Prostate gland (tissue), 2 donors: ENCODE data around the gene USP15. TPM values are rescaled to one million over a fixed set of nuclear protein-coding genes. Genes with fewer than 3 reads are reported as not detected.

ENCODE experiments used
- DNase-seq: peaks from one replicate; pipeline ENCODE4 v3.0.0-alpha.2; 2019; ENCODE audit warnings: low spot score
- H3K27ac ChIP-seq, 2 donors: fragments of 200-600 bp; sonication (generic); 2 replicates each; pipeline ENCODE4 v1.5.1; 2017 to 2019
- H3K27me3 ChIP-seq: fragments of 200-600 bp; sonication (generic); replicated peaks from 2 replicates; pipeline ENCODE4 v1.5.1; 2019; ENCODE audit not compliant: insufficient read depth
- H3K36me3 ChIP-seq, 2 donors: fragments of 200-600 bp; sonication (generic); 1 replicate in 1 of 2; 2 replicates in 1 of 2; pipeline versions ENCODE4 v1.5.1 to v1.8.1; 2017 to 2019
- H3K4me1 ChIP-seq: fragments of 200-600 bp; sonication (generic); replicated peaks from 2 replicates; pipeline ENCODE4 v1.5.1; 2019
- H3K4me3 ChIP-seq, 2 donors: fragments of 200-600 bp; sonication (generic); 2 replicates each; pipeline ENCODE4 v1.5.1; 2017 to 2019
- H3K9me3 ChIP-seq: fragments of 200-600 bp; sonication (generic); 2 replicates; pipeline ENCODE4 v1.5.1; 2017
- POLR2A ChIP-seq: fragments of 450-650 bp; IDR thresholded peaks from one replicate; pipeline ENCODE4 v1.6.1; 2016; ENCODE audit warnings: antibody characterized with exemption, mild to moderate bottlenecking
- POLR2AphosphoS5 ChIP-seq: sonication (generic); formaldehyde crosslinking; IDR thresholded peaks from one replicate; pipeline ENCODE4 v1.6.1; 2017; ENCODE audit warnings: antibody characterized with exemption
- WGBS: methylation state at CpG from one replicate; pipeline ENCODE4 v1.1.5; 2018; 5-methylcytosine and 5-hydroxymethylcytosine counted together
- intact Hi-C: fragments of 100-400 bp; cut with DNase I; formaldehyde crosslinking; loops from one replicate; pipeline ENCODE4 v1.14.2; 2022
- total RNA-seq, 2 donors: library from RNA; depleted of rRNA; stranded (reverse); fragments of >200 nt; gene quantifications; one replicate each; pipeline ENCODE4 v1.1.0, GENCODE V29; 2016
- TF ChIP-seq, protein P1 (sequence below), 4 experiments: fragments of 200-600 bp in 2 of 4; fragments of 450-650 bp in 2 of 4; sonication (generic) in 2 of 4; IDR thresholded peaks; 1 replicate in 3 of 4; 2 replicates in 1 of 4; pipeline ENCODE4 v1.5.1; 2016 to 2019; ENCODE audit warnings: antibody characterized with exemption in 4 of 4, mild to moderate bottlenecking in 2 of 4, moderate library complexity in 2 of 4

Gene USP15
- total RNA-seq, 2 donors from 2014 or later, result 33.6 to 59.4 TPM

DNA sequence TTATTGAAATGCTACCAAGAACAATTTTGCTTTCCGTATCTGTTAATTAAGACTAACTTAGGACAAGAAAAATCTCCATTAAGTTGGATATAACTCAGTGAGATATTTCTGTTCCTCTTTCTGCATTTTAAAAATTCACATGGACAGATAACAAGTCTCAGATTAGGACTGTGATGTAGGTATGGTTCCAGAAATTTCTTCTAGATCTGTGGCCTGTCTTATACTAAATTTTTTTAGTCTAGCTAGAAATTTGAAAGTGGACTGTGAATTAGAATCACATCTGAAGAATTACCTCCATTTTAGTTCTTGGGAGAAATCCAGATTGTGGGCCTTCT, 41.6 kb downstream of the USP15 start:
- Histone ChIP-seq H3K27me3 (no peaks in the 10 kb centered on the region), H3K9me3 (no peaks in the 10 kb centered on the region), H3K27ac (no peak overlapping the region), H3K4me3 (no peak overlapping the region), H3K36me3 (no peaks in the 10 kb centered on the region), H3K4me1 (no peaks in the 10 kb centered on the region)
- TF ChIP-seq, protein P1, sequence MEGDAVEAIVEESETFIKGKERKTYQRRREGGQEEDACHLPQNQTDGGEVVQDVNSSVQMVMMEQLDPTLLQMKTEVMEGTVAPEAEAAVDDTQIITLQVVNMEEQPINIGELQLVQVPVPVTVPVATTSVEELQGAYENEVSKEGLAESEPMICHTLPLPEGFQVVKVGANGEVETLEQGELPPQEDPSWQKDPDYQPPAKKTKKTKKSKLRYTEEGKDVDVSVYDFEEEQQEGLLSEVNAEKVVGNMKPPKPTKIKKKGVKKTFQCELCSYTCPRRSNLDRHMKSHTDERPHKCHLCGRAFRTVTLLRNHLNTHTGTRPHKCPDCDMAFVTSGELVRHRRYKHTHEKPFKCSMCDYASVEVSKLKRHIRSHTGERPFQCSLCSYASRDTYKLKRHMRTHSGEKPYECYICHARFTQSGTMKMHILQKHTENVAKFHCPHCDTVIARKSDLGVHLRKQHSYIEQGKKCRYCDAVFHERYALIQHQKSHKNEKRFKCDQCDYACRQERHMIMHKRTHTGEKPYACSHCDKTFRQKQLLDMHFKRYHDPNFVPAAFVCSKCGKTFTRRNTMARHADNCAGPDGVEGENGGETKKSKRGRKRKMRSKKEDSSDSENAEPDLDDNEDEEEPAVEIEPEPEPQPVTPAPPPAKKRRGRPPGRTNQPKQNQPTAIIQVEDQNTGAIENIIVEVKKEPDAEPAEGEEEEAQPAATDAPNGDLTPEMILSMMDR (IDR thresholded peaks at IDR 0.05), result no peak
- TF ChIP-seq POLR2AphosphoS5, result no peak
- no peak for TF ChIP-seq POLR2A
- no peak for DNase-seq
- intact Hi-C loops, result no loop called here
- WGBS, result 58% methylated on average over 1 of the region's 1 CpG

DNA sequence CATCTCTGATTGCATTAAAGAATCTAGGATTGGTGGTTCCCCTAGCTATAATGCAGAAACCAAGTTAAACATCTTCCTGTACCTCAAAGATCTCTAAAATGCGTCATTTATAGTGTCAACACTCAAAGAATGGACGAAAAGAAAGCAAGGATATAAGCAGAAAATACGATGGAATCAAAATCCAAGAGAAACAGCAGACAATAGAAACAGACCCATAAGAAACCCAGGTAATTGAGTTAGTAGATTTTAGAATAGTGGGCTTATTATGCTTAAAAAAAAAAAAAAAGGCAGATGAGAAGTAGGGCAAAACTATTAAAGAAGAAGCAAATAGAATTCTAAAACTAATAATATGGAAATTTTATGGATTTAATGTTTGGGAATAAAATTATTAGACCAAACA, 44.4 kb downstream of the USP15 start:
- intact Hi-C loops, result no loop called here
- H3K27me3 ChIP-seq, result no peaks in the 10 kb centered on the region
- 97% methylated on average over 3 of the region's 3 CpGs for WGBS
- H3K36me3 ChIP-seq, result no peaks in the 10 kb centered on the region
- H3K4me1 ChIP-seq, result no peaks in the 10 kb centered on the region
- no peak for DNase-seq
- TF ChIP-seq, protein P1 (IDR thresholded peaks at IDR 0.05), result no peak
- TF ChIP-seq POLR2AphosphoS5, result no peak
- TF ChIP-seq POLR2A, result no peak
- no peaks in the 10 kb centered on the region for H3K9me3 ChIP-seq
- no peak overlapping the region for H3K27ac ChIP-seq
- H3K4me3 ChIP-seq, result no peak overlapping the region

DNA sequence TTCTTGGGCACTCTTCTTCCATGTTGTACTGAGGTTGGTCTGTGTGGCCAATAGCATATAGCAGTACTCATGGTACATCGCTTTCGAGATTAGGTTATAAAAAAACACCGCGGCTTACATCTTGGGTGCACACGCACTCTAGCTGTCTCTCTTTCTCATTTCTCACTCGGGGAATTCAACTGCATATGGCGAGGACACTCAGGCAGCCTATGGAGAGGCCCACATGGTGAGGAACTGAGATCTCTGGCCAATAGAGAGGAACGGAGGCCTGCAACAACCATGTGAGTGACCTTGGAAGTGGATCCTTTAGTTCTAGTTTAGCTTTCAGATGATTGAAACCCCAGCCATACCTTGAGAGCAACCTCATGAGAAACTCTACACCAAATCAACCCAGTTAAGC, 45.6 kb downstream of the USP15 start:
- 96% methylated on average over 8 of the region's 8 CpGs for WGBS
- Histone ChIP-seq H3K9me3 (no peaks in the 10 kb centered on the region), H3K36me3 (no peaks in the 10 kb centered on the region), H3K27ac (no peak overlapping the region), H3K4me3 (no peak overlapping the region), H3K27me3 (no peaks in the 10 kb centered on the region), H3K4me1 (no peaks in the 10 kb centered on the region)
- intact Hi-C loops, result no loop called here
- no peak for DNase-seq
- TF ChIP-seq, protein P1 (IDR thresholded peaks at IDR 0.05), result no peak
- no peak for TF ChIP-seq POLR2AphosphoS5
- TF ChIP-seq POLR2A, result no peak

DNA sequence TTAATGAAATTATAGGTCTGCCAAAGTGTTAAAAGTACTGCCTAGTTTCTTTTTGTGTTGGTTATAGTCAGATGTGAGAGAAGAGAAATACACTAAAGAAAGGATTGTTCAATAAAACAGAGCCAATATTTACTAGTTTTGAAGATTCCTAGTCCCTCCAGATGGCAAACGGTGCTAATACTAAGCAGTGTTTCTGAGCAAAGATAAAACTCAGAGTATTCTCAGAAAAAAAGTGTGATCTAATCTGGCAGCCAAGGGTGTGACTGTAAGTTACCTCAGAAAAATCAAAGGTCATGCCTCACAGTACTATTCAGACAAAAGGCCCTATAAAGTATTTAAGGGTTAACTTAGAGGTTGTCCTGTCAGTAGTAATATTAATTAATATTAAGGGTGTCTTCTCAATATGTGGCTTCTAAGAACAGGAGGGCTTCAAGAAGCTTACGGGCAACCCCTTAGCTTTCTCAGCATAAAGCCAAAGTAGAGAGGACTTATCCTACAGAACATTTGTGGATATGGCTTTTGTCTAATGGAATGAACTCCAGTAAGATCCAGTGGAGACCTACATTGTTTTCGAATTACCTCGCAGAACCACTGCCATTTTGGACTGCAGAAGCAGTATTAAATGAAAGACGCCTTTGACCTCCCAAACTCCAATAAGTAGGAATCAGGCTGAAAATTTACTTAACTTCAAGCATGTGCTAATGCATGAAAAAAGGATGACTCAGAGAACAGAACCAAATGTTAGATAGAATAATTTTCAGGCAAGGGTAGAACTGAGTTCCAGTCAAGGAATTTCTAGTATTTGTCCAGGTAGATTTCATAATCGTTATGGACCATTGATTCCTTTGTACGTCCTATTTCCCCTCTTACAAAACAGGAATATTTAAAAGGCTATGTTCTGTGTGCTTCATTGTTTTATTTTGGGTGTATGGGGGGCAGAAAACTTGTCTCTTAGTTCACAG, 46.6 kb downstream of the USP15 start:
- no peaks in the 10 kb centered on the region for H3K36me3 ChIP-seq

More for the DNA sequence above, 46.6 kb downstream of the USP15 start:
- TF ChIP-seq, protein P1 (IDR thresholded peaks at IDR 0.05), result no peak
- TF ChIP-seq POLR2A (no peak), POLR2AphosphoS5 (no peak)
- H3K27ac ChIP-seq, result no peak overlapping the region
- no peaks in the 10 kb centered on the region for H3K27me3 ChIP-seq
- intact Hi-C loops, result no loop called here
- no peak for DNase-seq
- no peaks in the 10 kb centered on the region for H3K9me3 ChIP-seq
- 94% methylated on average over 7 of the region's 7 CpGs for WGBS
- H3K4me1 ChIP-seq, result no peaks in the 10 kb centered on the region
- no peak overlapping the region for H3K4me3 ChIP-seq
